DOHH2 (cell line): ENCODE measurements around the gene FLAD1.

Experiments
- CTCF ChIP-seq: fragments of 200-600 bp; sonication (generic); IDR thresholded peaks from one replicate; pipeline ENCODE4 v1.5.1; 2014; ENCODE audit warnings: antibody characterized with exemption, mild to moderate bottlenecking, low read depth, low read length; ENCODE audit not compliant: poor library complexity, severe bottlenecking
- EZH2phosphoT487 ChIP-seq: fragments of 200-600 bp; sonication (generic); IDR thresholded peaks from 2 replicates; pipeline ENCODE4 v1.6.1; 2017; ENCODE audit warnings: borderline replicate concordance, mild to moderate bottlenecking, antibody characterized with exemption, low read length, moderate library complexity, mixed read lengths

- no peak for TF ChIP-seq CTCF
- no peak for TF ChIP-seq EZH2phosphoT487
Observed at GRCh38 chr1:154971341-154971998, 11.7 kb upstream of the FLAD1 start.
